Measurements from ENCODE around the gene HECTD1.

GRCh38 chr14:31194095-31194494, 13.5 kb downstream of the HECTD1 start:
- TF ChIP-seq EZH2 (IDR thresholded peaks at IDR 0.05; ENCODE audit: insufficient read depth, low read length) = no peak
- no peak for TF ChIP-seq CTCF (IDR thresholded peaks at IDR 0.05; ENCODE audit: insufficient read depth, low read depth, low read length)
